Measurements from ENCODE around the gene LRIG2.

The LRIG2 gene

GRCh38 chr1:113133038-113133437 lies 60.0 kb downstream of the LRIG2 start:
- H3K27ac ChIP-seq (ENCODE audit: low read depth, low read length), result no peak overlapping the region
- TF ChIP-seq CTCF (IDR thresholded peaks at IDR 0.05; ENCODE audit: insufficient read depth, low read length, poor library complexity, severe bottlenecking) (no peak), EZH2phosphoT487 (conservative IDR thresholded peaks at IDR 0.05; ENCODE audit: low read length) (no peak)
- H3K9ac ChIP-seq (ENCODE audit: low read length), result no peak overlapping the region
- H3K9me3 ChIP-seq (ENCODE audit: insufficient read depth, low read length), result no peaks in the 10 kb centered on the region
- H3K36me3 ChIP-seq (ENCODE audit: low read length), result no peaks in the 10 kb centered on the region
- H3F3A ChIP-seq (ENCODE audit: insufficient read depth), result no peaks in the 10 kb centered on the region
- no peaks in the 10 kb centered on the region for H3K79me2 ChIP-seq (ENCODE audit: insufficient read depth, low read length)
- H3K27me3 ChIP-seq (ENCODE audit: low read length), result no peaks in the 10 kb centered on the region
- H3K9me2 ChIP-seq (replicated peaks; ENCODE audit: insufficient read depth, low read length), result no peaks in the 10 kb centered on the region
- no peak overlapping the region for H2AFZ ChIP-seq (ENCODE audit: low read depth, low read length, severe bottlenecking)
- H4K20me1 ChIP-seq (ENCODE audit: low read depth, low read length), result no peaks in the 10 kb centered on the region
- no peak overlapping the region for H3K4me3 ChIP-seq (ENCODE audit: insufficient read depth, low read length, poor library complexity, severe bottlenecking)
- no peak overlapping the region for H3K4me2 ChIP-seq (ENCODE audit: low read depth, low read length, poor library complexity, severe bottlenecking)

- Histone ChIP-seq H3F3A (ENCODE audit: insufficient read depth) (no peaks in the 10 kb centered on the region), H3K9me2 (replicated peaks; ENCODE audit: insufficient read depth, low read length) (no peaks in the 10 kb centered on the region), H3K27me3 (ENCODE audit: low read length) (no peaks in the 10 kb centered on the region), H3K79me2 (ENCODE audit: insufficient read depth, low read length) (no peaks in the 10 kb centered on the region), H2AFZ (ENCODE audit: low read depth, low read length, severe bottlenecking) (no peak overlapping the region), H3K9me3 (ENCODE audit: insufficient read depth, low read length) (no peaks in the 10 kb centered on the region), H4K20me1 (ENCODE audit: low read depth, low read length) (no peaks in the 10 kb centered on the region), H3K4me3 (ENCODE audit: insufficient read depth, low read length, poor library complexity, severe bottlenecking) (no peak overlapping the region), H3K4me2 (ENCODE audit: low read depth, low read length, poor library complexity, severe bottlenecking) (no peak overlapping the region), H3K27ac (ENCODE audit: low read depth, low read length) (no peak overlapping the region), H3K9ac (ENCODE audit: low read length) (no peak overlapping the region), H3K36me3 (ENCODE audit: low read length) (no peaks in the 10 kb centered on the region)
- no peak for TF ChIP-seq EZH2phosphoT487 (conservative IDR thresholded peaks at IDR 0.05; ENCODE audit: low read length)
Observed at GRCh38 chr1:113133759-113134158, 60.8 kb downstream of the LRIG2 start.

GRCh38 chr1:113135460-113135859 lies 62.5 kb downstream of the LRIG2 start:
- Histone ChIP-seq H3K27me3 (ENCODE audit: low read length) (no peaks in the 10 kb centered on the region), H4K20me1 (ENCODE audit: low read depth, low read length) (no peaks in the 10 kb centered on the region), H3K4me3 (ENCODE audit: insufficient read depth, low read length, poor library complexity, severe bottlenecking) (no peak overlapping the region), H3K27ac (ENCODE audit: low read depth, low read length) (no peak overlapping the region), H3K9me2 (replicated peaks; ENCODE audit: insufficient read depth, low read length) (no peaks in the 10 kb centered on the region), H2AFZ (ENCODE audit: low read depth, low read length, severe bottlenecking) (no peak overlapping the region), H3K9ac (ENCODE audit: low read length) (no peak overlapping the region), H3K79me2 (ENCODE audit: insufficient read depth, low read length) (no peaks in the 10 kb centered on the region), H3K9me3 (ENCODE audit: insufficient read depth, low read length) (no peaks in the 10 kb centered on the region), H3K4me2 (ENCODE audit: low read depth, low read length, poor library complexity, severe bottlenecking) (no peak overlapping the region), H3F3A (ENCODE audit: insufficient read depth) (no peaks in the 10 kb centered on the region), H3K36me3 (ENCODE audit: low read length) (no peaks in the 10 kb centered on the region)
- TF ChIP-seq CTCF (IDR thresholded peaks at IDR 0.05; ENCODE audit: insufficient read depth, low read length, poor library complexity, severe bottlenecking) (no peak), EZH2phosphoT487 (conservative IDR thresholded peaks at IDR 0.05; ENCODE audit: low read length) (no peak)

- no peak for TF ChIP-seq EZH2phosphoT487 (conservative IDR thresholded peaks at IDR 0.05; ENCODE audit: low read length)
- TF ChIP-seq CTCF (IDR thresholded peaks at IDR 0.05; ENCODE audit: insufficient read depth, low read length, poor library complexity, severe bottlenecking), result no peak
- Histone ChIP-seq H3K36me3 (ENCODE audit: low read length) (no peaks in the 10 kb centered on the region), H3K9me3 (ENCODE audit: insufficient read depth, low read length) (no peaks in the 10 kb centered on the region), H2AFZ (ENCODE audit: low read depth, low read length, severe bottlenecking) (no peak overlapping the region), H3F3A (ENCODE audit: insufficient read depth) (no peaks in the 10 kb centered on the region), H3K9ac (ENCODE audit: low read length) (no peak overlapping the region), H3K27ac (ENCODE audit: low read depth, low read length) (no peak overlapping the region), H3K27me3 (ENCODE audit: low read length) (no peaks in the 10 kb centered on the region), H3K4me2 (ENCODE audit: low read depth, low read length, poor library complexity, severe bottlenecking) (no peak overlapping the region), H4K20me1 (ENCODE audit: low read depth, low read length) (no peaks in the 10 kb centered on the region), H3K79me2 (ENCODE audit: insufficient read depth, low read length) (no peaks in the 10 kb centered on the region), H3K9me2 (replicated peaks; ENCODE audit: insufficient read depth, low read length) (no peaks in the 10 kb centered on the region), H3K4me3 (ENCODE audit: insufficient read depth, low read length, poor library complexity, severe bottlenecking) (no peak overlapping the region)
Observed at GRCh38 chr1:113136476-113136875, 63.5 kb downstream of the LRIG2 start.
